GM21619 (cell line): ENCODE data around the gene ZNF417.
"Not testable (repeated sequence)": the region's sequence is repeated elsewhere in the genome, so short reads cannot be mapped to it uniquely, and the experiment has no call there.

Source experiments
- ATAC-seq: cut with Tn5 transposase; IDR thresholded peaks from one replicate; pipeline ENCODE4 v1.9.1; 2021; ENCODE audit not compliant: unreplicated experiment

Gene ZNF417

DNA sequence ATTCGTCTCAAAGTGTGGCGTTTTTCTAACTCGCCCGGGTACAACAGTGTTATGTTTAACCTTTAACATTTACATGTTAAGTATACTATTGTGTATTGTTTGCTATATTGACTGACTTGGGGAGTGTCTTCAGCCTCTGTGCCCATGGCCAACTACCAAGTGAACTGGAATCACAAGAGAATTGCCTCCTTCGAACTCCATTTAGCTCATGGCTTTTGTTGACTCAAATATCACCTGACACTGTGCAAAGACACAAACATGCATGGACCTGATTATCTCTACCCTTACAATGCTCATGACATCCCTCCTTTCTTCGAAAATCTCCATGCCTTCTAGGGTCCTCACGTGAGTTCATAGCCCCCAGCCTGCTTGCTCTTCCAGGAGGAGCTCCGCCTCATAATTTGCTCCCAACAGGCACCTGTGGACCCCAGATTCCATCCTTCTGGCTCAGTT is 28.3 kb downstream of the ZNF417 start:
- ATAC-seq = no peak

DNA sequence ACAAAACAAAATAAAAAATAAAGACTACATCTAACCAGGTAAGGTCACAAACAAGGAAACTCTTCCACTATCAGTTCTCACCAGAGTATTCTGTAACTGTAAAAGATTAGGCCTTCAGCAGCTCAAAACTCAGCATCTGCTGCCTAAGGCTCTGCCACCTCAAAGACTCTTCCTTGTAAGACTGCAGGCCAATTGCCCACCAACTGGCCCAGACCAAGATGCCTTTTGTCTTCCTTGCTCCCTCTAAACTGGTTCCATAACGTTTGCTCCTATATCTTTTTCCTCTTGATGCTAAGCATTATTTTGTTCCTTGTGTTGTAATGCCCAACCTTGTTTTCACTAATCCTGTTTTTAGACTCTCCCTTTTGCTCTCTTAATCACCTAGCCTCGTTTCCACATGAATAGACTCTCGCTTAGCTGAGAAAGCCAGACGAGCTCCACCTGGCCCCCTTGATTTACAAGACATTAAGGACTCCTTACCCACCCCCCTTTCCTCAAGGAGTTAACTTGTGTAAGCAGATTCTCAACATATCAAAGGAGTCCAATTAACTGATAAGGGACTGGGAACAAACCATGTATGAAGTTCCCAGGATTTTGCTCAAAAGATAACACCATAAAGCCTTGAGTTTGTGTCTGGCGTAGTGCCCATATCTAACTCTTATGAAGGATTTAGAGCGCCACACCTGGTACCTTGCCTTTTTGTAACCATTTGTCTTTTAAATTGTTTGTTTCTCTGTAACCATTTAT is 29.0 kb downstream of the ZNF417 start:
- no peak for ATAC-seq

DNA sequence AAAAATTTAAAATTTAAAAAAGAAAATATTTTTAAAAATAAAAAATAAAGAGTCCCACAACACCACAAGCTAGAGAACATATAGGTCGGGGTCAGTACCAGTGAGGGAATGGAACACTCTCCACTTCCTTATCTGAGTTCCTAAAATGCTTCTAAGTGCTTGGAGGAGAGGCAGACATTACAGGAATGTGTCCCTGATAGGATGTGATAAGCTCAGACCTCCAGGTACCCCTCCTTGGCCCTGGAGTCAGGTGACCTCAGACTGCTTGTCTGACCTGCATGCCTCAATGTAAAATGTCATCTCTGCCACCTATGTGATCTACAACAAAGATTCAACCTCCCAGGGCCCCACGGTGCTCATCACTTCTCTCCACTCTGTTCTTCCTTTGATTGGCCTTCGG is 30.3 kb downstream of the ZNF417 start:
- no peak for ATAC-seq

DNA sequence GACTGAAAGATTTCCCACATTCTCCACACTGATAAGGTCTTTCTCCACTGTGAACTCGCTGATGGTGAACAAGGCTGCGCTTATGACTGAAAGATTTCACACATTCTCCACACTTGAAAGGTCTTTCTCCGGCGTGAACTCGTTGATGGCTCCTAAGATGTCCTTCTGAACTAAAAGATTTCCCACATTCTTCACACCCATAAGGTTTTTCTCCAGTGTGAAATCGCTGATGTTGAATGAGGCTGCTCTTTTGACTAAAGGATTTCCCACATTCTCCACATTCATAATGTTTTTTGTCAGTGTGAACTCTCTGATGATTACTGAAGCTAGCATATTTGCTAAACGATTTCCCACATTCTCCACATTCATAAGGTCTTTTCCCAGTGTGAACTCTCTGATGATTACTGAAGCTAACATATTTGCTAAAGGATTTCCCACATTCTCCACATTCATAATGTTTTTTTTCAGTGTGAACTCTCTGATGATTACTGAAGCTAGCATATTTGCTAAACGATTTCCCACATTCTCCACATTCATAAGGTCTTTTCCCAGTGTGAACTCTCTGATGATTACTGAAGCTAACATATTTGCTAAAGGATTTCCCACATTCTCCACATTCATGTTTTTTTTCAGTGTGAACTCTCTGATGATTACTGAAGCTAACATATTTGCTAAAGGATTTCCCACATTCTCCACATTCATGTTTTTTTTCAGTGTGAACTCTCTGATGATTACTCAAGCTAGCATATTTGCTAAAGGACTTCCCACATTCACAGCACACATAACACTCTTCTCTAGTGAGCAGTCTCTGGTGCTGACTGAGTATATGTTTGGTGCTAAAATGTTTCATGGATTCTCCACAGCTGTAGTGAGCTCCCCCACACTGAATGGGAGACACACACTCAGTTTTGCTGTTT is 42.3 kb downstream of the ZNF417 start:
- not testable (repeated sequence) for ATAC-seq

DNA sequence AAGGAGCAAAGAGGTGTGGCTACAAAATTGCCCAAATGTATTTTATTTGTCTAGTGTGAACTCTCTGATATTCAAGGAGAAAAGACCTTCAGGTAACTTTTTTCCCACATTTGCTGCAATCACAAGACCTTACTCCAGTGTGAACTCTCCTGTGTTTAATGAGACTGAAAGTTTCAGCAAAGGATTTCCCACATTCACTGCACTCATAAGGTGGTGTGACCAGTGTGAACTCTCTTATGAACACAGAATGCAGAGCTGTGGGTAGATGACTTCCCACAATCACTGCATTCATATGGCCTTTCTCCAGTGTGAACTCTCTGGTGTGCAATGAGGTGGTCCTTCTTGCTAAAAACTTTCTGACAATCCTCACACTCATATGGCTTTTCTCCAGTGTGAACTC is 43.9 kb downstream of the ZNF417 start:
- no peak for ATAC-seq

DNA sequence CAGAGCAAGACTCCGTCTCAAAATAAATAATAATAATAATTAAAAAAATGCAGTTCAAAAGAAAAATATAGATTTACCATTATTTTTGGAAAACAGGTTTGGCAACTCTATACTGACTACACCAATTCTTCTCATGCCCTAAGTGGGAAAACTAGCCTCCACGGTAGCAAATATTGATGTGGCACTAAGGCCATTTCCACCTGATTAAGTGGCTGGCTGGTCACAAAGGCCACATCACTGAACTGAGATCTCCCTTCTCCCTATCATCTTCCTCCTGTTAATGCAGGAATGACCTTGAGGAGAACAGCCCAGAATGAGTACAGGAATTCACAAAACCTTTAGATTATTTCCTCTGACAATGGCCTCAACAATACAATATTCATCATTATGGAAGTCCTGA is 46.2 kb downstream of the ZNF417 start:
- ATAC-seq = no peak

DNA sequence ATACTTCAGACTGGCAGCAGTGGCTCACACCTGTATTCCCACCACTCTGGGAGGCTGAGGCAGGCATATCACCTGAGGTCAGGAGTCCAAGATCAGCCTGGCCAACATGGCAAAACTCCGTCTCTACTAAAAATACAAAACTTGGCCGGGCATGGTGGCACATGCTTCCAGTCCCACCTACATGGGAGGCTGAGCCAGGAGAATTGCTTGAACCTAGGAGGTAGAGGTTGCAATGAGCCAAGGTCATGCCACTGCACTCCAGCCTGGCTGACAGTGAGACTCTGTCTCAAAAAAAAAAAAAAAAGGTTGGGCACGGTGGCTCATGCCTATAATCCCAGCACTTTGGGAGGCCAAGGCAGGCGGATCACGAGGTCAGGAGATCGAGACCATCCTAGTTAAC is 46.7 kb downstream of the ZNF417 start:
- not testable (repeated sequence) for ATAC-seq

DNA sequence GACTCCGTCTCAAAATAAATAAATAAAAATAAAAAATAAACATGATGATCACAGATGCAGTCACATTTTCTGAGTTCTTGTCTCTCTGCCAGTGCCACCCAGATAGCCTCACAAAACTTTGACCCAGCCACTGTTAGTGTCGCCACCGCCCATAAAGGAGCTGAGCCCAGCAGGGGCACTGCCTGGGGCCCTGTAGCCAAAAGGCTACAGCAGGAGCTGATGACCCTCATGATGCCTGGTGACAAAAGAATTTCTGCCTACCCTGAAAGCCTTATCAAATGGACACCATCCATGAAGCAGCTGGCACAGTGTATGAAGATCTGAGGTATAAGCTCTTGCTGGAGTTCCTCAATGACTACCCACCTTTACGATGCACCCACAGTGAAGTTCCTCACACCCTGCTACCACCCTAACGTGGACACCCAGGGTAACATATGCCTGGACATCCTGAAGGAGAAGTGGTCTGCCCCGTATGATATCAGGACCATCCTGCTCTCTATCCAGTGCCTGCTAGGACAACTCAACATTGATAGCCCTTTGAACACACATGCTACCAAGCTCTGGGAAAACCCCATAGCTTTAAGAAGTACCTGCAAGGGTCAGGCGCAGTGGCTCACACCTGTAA is 48.4 kb downstream of the ZNF417 start:
- no peak for ATAC-seq
